ENCODE results near the gene SIAH3.

DNA sequence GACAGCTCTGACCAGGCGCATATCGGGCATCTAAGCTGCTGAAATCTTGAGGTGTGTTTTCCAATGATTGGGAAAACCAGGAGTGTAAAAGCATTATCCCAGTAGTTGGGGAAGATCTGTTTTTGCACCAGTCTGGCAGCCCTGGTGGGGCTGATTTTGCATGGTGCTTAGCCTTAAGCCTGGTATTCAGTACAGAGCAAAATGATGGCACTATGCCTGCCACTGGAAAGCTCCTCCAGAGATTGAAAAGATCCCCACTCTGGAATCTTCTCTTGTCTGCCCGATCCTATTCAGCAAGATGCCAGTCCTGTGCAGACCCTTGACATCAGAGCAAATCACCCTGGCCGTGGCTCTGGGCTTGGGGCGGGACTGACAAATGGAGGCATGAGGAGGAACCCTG lies 44.7 kb upstream of the SIAH3 start:
- no peak for TF ChIP-seq RAD21 (IDR thresholded peaks at IDR 0.05; ENCODE audit: low read depth)
- TF ChIP-seq, protein P1, sequence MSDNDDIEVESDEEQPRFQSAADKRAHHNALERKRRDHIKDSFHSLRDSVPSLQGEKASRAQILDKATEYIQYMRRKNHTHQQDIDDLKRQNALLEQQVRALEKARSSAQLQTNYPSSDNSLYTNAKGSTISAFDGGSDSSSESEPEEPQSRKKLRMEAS (IDR thresholded peaks at IDR 0.05): no peak
- TF ChIP-seq EP300 (IDR thresholded peaks at IDR 0.05; ENCODE audit: borderline replicate concordance): no peak
- TF ChIP-seq, protein P2, sequence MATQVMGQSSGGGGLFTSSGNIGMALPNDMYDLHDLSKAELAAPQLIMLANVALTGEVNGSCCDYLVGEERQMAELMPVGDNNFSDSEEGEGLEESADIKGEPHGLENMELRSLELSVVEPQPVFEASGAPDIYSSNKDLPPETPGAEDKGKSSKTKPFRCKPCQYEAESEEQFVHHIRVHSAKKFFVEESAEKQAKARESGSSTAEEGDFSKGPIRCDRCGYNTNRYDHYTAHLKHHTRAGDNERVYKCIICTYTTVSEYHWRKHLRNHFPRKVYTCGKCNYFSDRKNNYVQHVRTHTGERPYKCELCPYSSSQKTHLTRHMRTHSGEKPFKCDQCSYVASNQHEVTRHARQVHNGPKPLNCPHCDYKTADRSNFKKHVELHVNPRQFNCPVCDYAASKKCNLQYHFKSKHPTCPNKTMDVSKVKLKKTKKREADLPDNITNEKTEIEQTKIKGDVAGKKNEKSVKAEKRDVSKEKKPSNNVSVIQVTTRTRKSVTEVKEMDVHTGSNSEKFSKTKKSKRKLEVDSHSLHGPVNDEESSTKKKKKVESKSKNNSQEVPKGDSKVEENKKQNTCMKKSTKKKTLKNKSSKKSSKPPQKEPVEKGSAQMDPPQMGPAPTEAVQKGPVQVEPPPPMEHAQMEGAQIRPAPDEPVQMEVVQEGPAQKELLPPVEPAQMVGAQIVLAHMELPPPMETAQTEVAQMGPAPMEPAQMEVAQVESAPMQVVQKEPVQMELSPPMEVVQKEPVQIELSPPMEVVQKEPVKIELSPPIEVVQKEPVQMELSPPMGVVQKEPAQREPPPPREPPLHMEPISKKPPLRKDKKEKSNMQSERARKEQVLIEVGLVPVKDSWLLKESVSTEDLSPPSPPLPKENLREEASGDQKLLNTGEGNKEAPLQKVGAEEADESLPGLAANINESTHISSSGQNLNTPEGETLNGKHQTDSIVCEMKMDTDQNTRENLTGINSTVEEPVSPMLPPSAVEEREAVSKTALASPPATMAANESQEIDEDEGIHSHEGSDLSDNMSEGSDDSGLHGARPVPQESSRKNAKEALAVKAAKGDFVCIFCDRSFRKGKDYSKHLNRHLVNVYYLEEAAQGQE (IDR thresholded peaks at IDR 0.05; ENCODE audit: low read depth): no peak
- no peak for TF ChIP-seq ZBTB7A (IDR thresholded peaks at IDR 0.05; ENCODE audit: low read depth)
- no peak for TF ChIP-seq CREB1 (IDR thresholded peaks at IDR 0.05; ENCODE audit: low read depth)
- no peak for TF ChIP-seq CEBPB (IDR thresholded peaks at IDR 0.05)
- TF ChIP-seq, protein P3, sequence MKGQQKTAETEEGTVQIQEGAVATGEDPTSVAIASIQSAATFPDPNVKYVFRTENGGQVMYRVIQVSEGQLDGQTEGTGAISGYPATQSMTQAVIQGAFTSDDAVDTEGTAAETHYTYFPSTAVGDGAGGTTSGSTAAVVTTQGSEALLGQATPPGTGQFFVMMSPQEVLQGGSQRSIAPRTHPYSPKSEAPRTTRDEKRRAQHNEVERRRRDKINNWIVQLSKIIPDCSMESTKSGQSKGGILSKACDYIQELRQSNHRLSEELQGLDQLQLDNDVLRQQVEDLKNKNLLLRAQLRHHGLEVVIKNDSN (IDR thresholded peaks at IDR 0.05): no peak
- TF ChIP-seq FOXM1 (IDR thresholded peaks at IDR 0.05; ENCODE audit: borderline replicate concordance, low read depth): no peak
